Endodermal cell (in vitro differentiated cells): Measurements from ENCODE around the gene OSGIN1. TPM values are rescaled to one million over a fixed set of nuclear protein-coding genes. Genes with fewer than 3 reads are reported as not detected.

Experiments used
- DNase-seq: peaks from one replicate; pipeline ENCODE4 v3.0.0-alpha.2; 2017
- H3K27ac ChIP-seq: 2 replicates; pipeline ENCODE4 v1.5.1; 2013; ENCODE audit warnings: mild to moderate bottlenecking, low read depth, low read length, moderate library complexity
- H3K27me3 ChIP-seq: 2 replicates; pipeline ENCODE4 v1.6.1; 2013; ENCODE audit warnings: mild to moderate bottlenecking, low read length, moderate library complexity; ENCODE audit not compliant: insufficient read depth, control insufficient read depth, poor library complexity, severe bottlenecking
- H3K36me3 ChIP-seq: 2 replicates; pipeline ENCODE4 v1.7.0; 2013; ENCODE audit warnings: mild to moderate bottlenecking, low read length, moderate library complexity; ENCODE audit not compliant: control insufficient read depth, insufficient read depth
- H3K4me1 ChIP-seq: one replicate; pipeline ENCODE4 v1.7.0; 2013; ENCODE audit warnings: low read length; ENCODE audit not compliant: control insufficient read depth, insufficient read depth
- H3K4me3 ChIP-seq: 2 replicates; pipeline ENCODE4 v1.5.1; 2013; ENCODE audit warnings: mild to moderate bottlenecking, low read length, moderate library complexity
- H3K9ac ChIP-seq: 2 replicates; pipeline ENCODE4 v1.6.1; 2013; ENCODE audit warnings: mild to moderate bottlenecking, low read length, moderate library complexity; ENCODE audit not compliant: poor library complexity, severe bottlenecking; ENCODE audit errors: extremely low read depth
- H3K9me3 ChIP-seq: 2 replicates; pipeline ENCODE4 v1.6.1; 2013; ENCODE audit warnings: mild to moderate bottlenecking, low read length, moderate library complexity; ENCODE audit not compliant: control insufficient read depth
- H3K27ac Mint-ChIP-seq: 2 replicates; pipeline ENCODE4 v1.8.0; 2020; ENCODE audit warnings: mixed read lengths
- H3K27me3 Mint-ChIP-seq: 2 replicates; pipeline ENCODE4 v1.8.0; 2021; ENCODE audit warnings: mild to moderate bottlenecking, mixed read lengths; ENCODE audit not compliant: insufficient read depth
- H3K36me3 Mint-ChIP-seq: 2 replicates; pipeline ENCODE4 v1.8.0; 2020; ENCODE audit warnings: low read depth, mixed read lengths
- H3K4me1 Mint-ChIP-seq: 2 replicates; pipeline ENCODE4 v1.8.0; 2020; ENCODE audit warnings: mixed read lengths
- H3K4me3 Mint-ChIP-seq: 2 replicates; pipeline ENCODE4 v1.8.0; 2020; ENCODE audit warnings: mild to moderate bottlenecking, moderate library complexity, mixed read lengths
- H3K9me3 Mint-ChIP-seq: 2 replicates; pipeline ENCODE4 v1.8.0; 2020; ENCODE audit warnings: mild to moderate bottlenecking, mixed read lengths
- CTCF ChIP-seq: fragments of 200-600 bp; sonication (generic); conservative IDR thresholded peaks from 2 replicates; pipeline ENCODE4 v1.5.0; 2021; ENCODE audit warnings: antibody characterized with exemption, mild to moderate bottlenecking
- WGBS, 2 experiments: methylation state at CpG; one replicate each; pipeline versions ENCODE4 v1.1.5 to v1.1.7; 2013; ENCODE audit warnings: missing lambda C conversion rate in 2 of 2, mixed read lengths in 1 of 2; ENCODE audit not compliant: insufficient coverage in 1 of 2, insufficient read length in 1 of 2; 5-methylcytosine and 5-hydroxymethylcytosine counted together
- total RNA-seq, 2 donors: library from RNA; stranded (reverse); fragmentation: NEBNext Ultra II Directional in 1 of 2; extraction: Animal tissue kit (Norgen Biotek cat#: 25700) in 1 of 2; gene quantifications; 2 replicates in 1 of 2; 3 replicates in 1 of 2; pipeline ENCODE4 v1.2.1, GENCODE V29; 2021

Gene OSGIN1
- total RNA-seq, 2 donors from 2014 or later: 1.6 to 2.7 TPM

GRCh38 chr16:83958846-83959565, 6.0 kb downstream of the OSGIN1 start:
- Mint-ChIP-seq H3K27me3 (peaks cover 4% of the 10 kb centered on the region), H3K9me3 (no peaks in the 10 kb centered on the region), H3K4me1 (peaks cover 10% of the 10 kb centered on the region), H3K4me3 (no peak overlapping the region), H3K36me3 (no peaks in the 10 kb centered on the region), H3K27ac (no peak overlapping the region)
- Histone ChIP-seq H3K4me3 (no peak overlapping the region), H3K27me3 (no peaks in the 10 kb centered on the region), H3K9ac (no peak overlapping the region), H3K27ac (no peak overlapping the region), H3K36me3 (no peaks in the 10 kb centered on the region), H3K9me3 (no peaks in the 10 kb centered on the region), H3K4me1 (peaks cover 6% of the 10 kb centered on the region)
- TF ChIP-seq CTCF: no peak
- DNase-seq: no peak
- 85 to 89% methylated on average over 14 to 21 of the region's 21 CpGs for WGBS, 2 experiments

DNA sequence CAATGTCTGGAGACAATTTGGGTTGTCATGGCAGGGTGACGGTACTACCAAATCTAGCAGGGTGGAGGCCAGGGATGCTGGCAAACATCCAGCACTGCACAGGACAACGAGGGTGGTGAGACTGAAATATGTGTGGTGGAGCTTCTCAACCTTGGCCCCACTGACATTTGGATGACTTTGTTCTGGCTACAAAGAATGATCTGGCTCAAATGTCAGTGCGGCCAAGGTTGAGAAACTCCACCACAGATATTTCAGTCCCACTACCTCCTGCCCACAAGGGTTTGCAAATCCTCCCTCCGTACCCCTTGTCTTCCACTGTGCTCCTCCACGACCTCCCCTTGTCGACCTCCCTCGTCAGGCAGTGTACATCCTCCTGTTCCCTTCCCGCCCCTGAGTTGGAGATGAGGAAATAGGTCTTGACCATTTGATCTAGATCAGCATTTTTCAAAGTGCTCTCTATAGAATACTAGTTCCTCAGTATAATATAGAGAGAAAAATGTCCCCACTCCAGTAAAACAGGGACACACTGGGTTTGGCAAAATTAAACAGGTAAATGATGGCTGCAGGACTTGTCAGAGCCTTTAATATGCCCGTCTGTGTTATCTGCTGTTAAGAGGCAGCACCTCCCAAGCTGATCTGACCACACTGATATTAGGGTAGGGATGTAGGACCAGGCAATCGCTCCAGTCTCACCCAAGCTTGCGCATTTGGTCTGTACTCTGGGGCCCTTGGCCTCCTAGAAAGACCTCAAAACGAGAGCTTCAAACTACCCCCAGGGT, 6.8 kb downstream of the OSGIN1 start:
- Histone ChIP-seq H3K4me1 (no peaks in the 10 kb centered on the region), H3K9ac (no peak overlapping the region), H3K27ac (no peak overlapping the region), H3K36me3 (no peaks in the 10 kb centered on the region), H3K9me3 (no peaks in the 10 kb centered on the region), H3K4me3 (no peak overlapping the region), H3K27me3 (no peaks in the 10 kb centered on the region)
- Mint-ChIP-seq H3K9me3 (no peaks in the 10 kb centered on the region), H3K4me3 (no peak overlapping the region), H3K27me3 (peaks cover 4% of the 10 kb centered on the region), H3K27ac (no peak overlapping the region), H3K36me3 (no peaks in the 10 kb centered on the region), H3K4me1 (peaks cover 3% of the 10 kb centered on the region)
- TF ChIP-seq CTCF: no peak
- 93 to 94% methylated on average over 6 to 12 of the region's 12 CpGs for WGBS, 2 experiments
- DNase-seq: no peak

- no peak for DNase-seq
- no peak overlapping the region for H3K4me3 ChIP-seq
- H3K27me3 ChIP-seq: no peaks in the 10 kb centered on the region
- 95 to 97% methylated on average over 22 to 29 of the region's 29 CpGs for WGBS, 2 experiments
- peaks cover 1% of the 10 kb centered on the region for H3K27me3 Mint-ChIP-seq
- no peaks in the 10 kb centered on the region for H3K36me3 Mint-ChIP-seq
- H3K27ac Mint-ChIP-seq: no peak overlapping the region
- no peaks in the 10 kb centered on the region for H3K4me1 ChIP-seq
- H3K9me3 Mint-ChIP-seq: no peaks in the 10 kb centered on the region
- no peaks in the 10 kb centered on the region for H3K36me3 ChIP-seq
- no peak overlapping the region for H3K27ac ChIP-seq
- H3K9ac ChIP-seq: no peak overlapping the region
- TF ChIP-seq CTCF: no peak
- H3K4me1 Mint-ChIP-seq: peaks cover 3% of the 10 kb centered on the region
- H3K9me3 ChIP-seq: no peaks in the 10 kb centered on the region
- H3K4me3 Mint-ChIP-seq: no peak overlapping the region
Measured at GRCh38 chr16:83960521-83961249, 7.6 kb downstream of the OSGIN1 start.
